Activated gamma-delta T cell treated with Interleukin-2 at 50 U/mL for 16 hours (primary cell): ENCODE measurements around the gene CRABP1.

Source experiments
- DNase-seq: peaks from one replicate; pipeline ENCODE4 v3.0.0-alpha.2; 2020

The CRABP1 gene

GRCh38 chr15:78319588-78319987, 20.6 kb upstream of the CRABP1 start:
- no peak for DNase-seq

DNA sequence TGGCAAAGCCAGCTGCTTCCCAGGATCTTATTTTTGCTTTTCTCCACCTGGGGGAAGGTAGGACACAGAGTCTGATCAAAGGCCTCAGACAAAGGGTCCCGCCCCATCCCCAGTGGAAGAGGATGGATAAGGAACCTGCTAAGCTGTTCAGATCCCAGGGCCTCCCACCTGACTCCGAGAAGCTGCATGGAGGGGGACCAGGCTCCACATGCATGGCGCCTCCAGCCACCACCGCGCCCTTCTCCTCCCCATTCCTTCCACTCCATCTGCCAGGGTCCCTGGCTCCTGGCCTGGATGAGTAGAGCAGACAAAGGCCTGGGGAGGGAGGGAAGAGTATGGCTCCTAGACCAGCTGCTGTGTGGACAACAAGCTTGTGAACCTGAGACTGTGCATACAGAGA, 20.0 kb upstream of the CRABP1 start:
- no peak for DNase-seq

- no peak for DNase-seq
Observed at GRCh38 chr15:78321041-78321570, 19.0 kb upstream of the CRABP1 start.

DNA sequence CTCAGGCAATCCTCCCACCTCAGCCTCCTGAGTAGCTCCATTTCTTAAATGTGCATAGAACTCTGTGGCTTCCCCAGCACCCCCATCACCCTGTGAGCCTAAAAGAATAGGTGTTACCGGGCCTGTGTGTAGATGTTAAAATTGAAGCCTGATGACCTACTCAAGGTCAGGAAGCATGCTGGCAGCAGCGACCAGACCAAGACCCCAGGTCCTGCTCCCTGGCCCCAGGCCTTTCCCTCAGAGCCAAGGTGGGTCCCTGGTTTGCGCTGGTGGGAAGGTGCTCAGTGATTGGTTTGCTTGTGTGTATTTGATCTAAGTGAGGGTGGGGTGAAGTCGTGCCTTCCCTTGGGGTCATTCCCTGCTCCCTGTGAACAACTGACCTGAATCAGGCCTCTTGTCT, 18.4 kb upstream of the CRABP1 start:
- DNase-seq = no peak

- no peak for DNase-seq
Observed at GRCh38 chr15:78322243-78322642, 17.9 kb upstream of the CRABP1 start.

DNA sequence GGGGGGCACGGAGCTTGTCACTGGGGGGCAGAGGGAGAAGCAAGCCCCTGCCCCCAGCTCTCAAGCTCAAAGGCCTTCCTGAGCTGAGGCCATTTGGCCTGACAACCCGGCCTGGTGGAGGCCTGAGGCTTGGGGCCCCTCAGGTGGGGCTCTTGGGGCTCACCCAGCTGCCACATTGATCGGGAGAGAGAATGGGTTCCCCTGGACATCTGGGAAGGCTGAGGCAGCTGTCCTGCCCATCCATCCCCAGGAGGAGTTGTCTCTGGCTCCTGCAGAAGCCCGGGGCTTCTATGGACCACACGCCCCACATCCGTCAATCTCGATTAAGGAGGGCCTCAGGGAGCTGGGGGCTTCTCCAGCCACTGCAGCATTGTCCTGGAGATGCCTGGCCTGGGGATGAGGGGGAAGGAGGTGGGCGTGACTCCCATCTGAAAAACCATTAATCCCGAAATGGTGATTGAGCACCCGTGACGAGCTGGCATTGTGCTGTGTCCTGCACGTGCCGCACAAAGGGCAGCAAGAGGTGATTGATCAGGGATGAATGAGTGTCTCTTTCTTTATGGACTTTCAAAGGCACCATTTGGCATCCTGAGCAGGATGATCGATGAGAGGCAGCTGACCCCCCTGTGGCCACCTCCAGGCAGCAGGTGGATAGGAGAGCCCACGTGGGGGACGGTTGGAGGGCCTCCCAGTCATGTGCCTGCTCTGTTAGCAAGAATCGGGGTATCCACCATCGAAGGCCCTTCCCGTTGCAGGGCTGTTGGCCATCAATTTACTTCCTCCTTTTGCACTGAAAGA, 17.2 kb upstream of the CRABP1 start:
- no peak for DNase-seq

DNA sequence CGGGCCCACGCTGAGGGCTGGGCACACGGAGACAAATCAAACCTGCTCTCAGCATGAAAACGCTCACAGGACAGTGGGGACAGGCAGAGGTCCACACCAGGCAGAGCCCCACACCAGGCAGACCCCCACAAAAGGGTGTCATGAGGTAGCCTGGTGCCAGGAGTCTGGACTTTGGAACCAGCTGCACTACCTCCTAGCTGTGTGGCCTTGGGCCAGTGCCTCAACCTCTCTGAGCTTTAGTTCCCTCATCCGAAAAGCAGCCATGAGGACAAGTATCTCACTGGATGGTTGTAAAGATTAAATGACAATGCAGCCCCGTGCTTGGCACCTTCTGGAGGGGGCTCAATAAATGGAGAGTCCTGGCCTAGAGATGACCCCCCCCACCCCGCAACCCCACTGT, 16.5 kb upstream of the CRABP1 start:
- DNase-seq = no peak

DNA sequence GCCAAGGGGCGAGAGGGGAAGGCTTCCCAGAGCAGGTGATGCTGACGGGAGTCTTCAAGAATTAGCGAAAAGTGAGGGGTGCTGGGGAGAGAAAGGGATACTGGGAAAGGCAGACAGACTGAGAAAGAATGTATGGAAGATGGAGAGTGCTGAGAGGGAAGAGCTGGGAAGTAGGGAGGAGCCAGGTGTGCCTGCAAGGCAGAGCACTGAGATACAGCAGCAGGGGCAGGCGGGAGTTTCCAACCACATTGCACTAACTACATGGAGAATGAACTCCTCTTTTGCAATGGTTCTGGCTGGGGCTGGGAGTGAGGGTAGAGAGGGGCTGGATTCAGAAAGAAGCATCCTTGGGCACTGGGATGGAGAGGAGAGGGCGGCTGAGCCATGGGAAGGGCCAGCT, 16.0 kb upstream of the CRABP1 start:
- no peak for DNase-seq

DNA sequence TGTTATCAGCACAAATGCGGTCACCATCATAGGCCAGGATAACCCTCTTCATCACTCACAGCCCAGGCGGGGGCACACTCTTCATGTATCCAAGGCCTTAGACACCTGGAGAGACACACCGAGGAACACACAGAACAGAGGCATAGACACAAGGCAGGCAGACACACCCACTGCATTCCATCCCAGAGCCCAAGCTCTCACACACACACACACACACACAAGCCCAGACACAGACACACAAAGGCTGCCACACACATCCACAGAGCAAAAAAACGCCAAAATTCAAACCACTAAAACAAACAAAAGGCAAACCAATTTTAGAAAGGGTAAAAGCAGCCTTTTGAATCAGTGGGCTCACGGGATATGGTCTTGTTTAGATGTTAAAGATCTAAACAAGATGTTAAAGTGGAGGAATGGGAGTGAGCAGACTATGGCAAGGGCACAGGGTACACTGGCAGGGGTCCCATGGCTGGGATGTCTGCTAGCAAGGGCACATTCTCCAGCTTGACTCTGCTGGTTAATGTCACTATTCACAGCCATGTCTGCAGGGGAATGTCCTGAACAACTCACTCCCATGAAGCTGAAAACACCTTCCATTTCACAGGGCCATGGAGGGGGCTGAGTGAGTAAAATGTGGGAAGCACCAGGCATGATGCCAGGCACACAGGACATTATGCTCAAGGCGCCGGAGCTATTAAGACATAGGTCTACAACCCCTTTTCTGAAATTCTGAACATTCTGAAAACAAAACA, 14.9 kb upstream of the CRABP1 start:
- no peak for DNase-seq

DNA sequence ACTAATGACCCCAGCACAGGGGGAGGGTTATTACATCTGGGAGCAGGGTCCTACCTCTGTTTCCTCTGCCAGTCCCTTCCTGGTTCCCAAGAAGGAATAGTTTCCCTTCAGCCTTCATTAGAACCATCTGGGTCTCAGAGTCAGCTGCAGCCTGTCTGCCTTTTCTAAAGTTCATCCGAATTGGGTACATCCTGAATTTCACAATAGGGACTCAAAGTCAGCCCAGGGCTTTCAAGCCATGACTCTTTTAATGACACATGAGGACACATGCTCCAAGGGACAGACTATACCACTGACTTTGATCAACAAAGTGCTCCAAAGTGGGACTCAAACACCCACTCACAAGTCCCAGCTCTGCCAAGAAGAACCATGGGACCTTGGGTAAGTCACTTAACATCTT, 12.7 kb upstream of the CRABP1 start:
- no peak for DNase-seq

- no peak for DNase-seq
Observed at GRCh38 chr15:78329625-78330024, 10.5 kb upstream of the CRABP1 start.

DNA sequence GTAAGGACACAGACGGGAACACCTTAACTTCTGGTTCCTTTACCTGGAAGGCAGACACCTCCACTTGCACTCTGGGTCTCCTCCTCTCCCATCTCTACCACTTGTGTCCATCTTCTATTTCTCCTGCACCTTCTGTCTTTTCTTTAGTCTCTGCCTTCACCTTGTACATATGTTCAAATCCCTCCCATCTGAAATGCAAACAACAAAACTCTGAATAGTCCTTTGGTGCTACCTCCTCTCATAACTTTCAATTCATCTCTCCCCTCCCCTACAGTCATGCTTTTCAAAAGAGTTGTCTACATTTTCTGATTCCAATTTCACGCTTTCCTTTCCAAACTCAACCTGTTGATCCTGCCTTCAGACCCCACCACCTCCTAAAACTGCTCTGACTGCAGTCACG, 5.3 kb upstream of the CRABP1 start:
- no peak for DNase-seq

GRCh38 chr15:78335985-78336384, 4.2 kb upstream of the CRABP1 start:
- no peak for DNase-seq

- no peak for DNase-seq
Observed at GRCh38 chr15:78338781-78339180, 1.4 kb upstream of the CRABP1 start.

GRCh38 chr15:78339559-78339958, 594 bp upstream of the CRABP1 start:
- no peak for DNase-seq

DNA sequence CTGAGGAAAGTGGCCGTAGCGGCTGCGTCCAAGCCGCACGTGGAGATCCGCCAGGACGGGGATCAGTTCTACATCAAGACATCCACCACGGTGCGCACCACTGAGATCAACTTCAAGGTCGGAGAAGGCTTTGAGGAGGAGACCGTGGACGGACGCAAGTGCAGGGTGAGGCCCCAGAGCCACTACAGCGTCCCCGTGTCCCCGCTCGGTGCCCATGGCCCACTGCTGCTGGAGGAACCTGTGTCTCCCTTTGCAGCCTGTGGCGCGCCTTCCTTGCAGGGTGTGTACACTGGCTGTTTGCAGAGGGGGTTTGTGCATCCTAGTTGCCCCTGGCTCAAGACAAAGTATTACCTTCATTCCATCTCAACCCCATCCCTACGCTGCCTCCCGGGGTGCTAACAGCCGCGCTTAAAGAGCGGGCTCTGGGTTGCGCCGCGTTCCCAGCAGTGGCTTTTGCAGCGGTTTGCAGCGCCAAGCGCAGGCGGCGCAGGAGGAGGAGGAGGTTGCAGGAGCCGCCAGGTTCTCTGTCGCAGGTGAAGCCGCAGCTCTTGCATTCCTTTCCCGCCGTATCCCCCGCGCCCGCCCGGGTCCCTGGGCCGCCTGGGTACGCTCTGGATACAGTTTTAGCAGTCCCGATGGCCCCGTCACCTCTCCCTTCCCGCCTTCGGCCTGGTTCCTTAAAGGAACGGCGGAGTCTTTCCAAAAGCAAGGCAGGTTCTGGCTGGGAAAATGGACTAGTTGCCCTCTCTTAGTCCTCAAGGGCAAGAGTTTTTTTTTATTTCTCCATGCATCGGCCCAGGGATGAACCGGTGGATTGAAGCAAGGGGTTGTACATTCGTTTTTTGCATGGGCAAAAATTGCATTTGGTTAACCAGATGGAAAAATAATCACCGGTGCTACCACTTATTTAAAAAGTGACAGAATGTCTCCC, 1.2 kb downstream of the CRABP1 start:
- DNase-seq = no peak

GRCh38 chr15:78342021-78342420, 1.9 kb downstream of the CRABP1 start:
- no peak for DNase-seq

GRCh38 chr15:78343276-78344060, 3.3 kb downstream of the CRABP1 start:
- no peak for DNase-seq

DNA sequence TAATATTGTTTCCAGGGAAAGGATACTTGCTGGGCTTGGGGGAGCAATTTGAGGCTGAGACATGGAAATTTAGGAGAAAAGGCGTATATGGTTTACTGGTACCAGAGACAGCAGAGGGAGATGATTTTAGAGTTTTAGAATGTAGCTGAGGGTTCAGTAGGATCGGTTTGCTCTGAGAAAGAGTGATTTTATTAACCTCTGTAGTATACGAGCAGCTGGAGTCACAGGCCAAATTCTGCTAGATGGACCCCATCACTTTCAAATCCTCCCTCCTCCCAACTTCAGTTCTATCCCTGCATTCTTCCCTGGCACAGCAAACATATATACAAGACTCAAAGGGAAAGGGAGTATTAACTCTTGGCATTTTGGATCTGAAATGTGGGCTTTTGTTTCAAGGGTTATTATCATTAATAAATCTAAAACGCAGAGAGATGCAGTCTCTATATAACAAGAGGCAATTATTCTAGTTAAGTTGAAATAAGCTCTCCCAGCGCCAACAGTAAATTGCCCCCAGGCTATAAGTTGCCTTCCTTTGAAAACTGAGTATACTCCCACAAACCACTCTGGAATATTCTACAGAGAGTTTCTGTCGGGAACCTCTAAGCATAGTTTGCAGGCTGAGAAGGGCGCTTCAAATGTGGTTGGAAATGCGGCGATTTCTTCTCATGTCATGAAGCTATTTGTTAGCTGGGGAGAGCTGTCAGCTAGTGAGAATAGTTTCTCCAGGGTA, 5.4 kb downstream of the CRABP1 start:
- no peak for DNase-seq

- DNase-seq = no peak
Observed at GRCh38 chr15:78347586-78348543, 7.7 kb downstream of the CRABP1 start.
